PC-3 (cell line): Measurements from ENCODE around the gene GPSM3. TPM values are rescaled to one million over a fixed set of nuclear protein-coding genes. Genes with fewer than 3 reads are reported as not detected.
"Not testable (repeated sequence)": the region's sequence is repeated elsewhere in the genome, so short reads cannot be mapped to it uniquely, and the experiment has no call there.

Source experiments
- ATAC-seq: fragments of 200-7000 bp; cut with Tn5 transposase; 2 replicates; pipeline ENCODE4 v1.9.1; 2020; ENCODE audit warnings: mild to moderate bottlenecking, moderate library complexity
- BruUV-seq: library from RNA; stranded (reverse); fragments of 400-500 nt; replicated peaks from 2 replicates; lab custom pipeline; 2021; lab: Mats Ljungman, UMichigan
- CTCF ChIA-PET: fragments of 300-600 bp; sonication (Branson Sonifier 250); formaldehyde crosslinking; loops from one replicate; lab custom pipeline; 2022; ENCODE audit warnings: antibody characterized with exemption; lab: Charles Lee
- POLR2A ChIA-PET: fragments of 300-600 bp; sonication (Branson Sonifier 250); formaldehyde crosslinking; loops from one replicate; lab custom pipeline; 2022; ENCODE audit warnings: antibody characterized with exemption; ENCODE audit not compliant: unreplicated experiment; lab: Charles Lee
- DNase-seq: peaks from one replicate; pipeline ENCODE4 v3.0.0-alpha.2; 2015
- H2AFZ ChIP-seq: fragments of 300-600 bp; sonication (generic); 2 replicates; pipeline ENCODE4 v1.6.0; 2016; ENCODE audit warnings: antibody characterized with exemption, low read length
- H3F3A ChIP-seq: fragments of 300-600 bp; sonication (generic); one replicate; pipeline ENCODE4 v1.6.0; 2017; ENCODE audit warnings: antibody characterized with exemption, low read length, control low read depth, mild to moderate bottlenecking; ENCODE audit not compliant: unreplicated experiment
- H3K27ac ChIP-seq: fragments of 300-600 bp; sonication (generic); 2 replicates; pipeline ENCODE4 v1.5.1; 2016; ENCODE audit warnings: mild to moderate bottlenecking, low read length
- H3K27me3 ChIP-seq: fragments of 300-600 bp; sonication (generic); 2 replicates; pipeline ENCODE4 v1.6.1; 2016; ENCODE audit warnings: low read length, mixed read lengths
- H3K36me3 ChIP-seq: fragments of 300-600 bp; sonication (generic); 2 replicates; pipeline ENCODE4 v1.6.1; 2016; ENCODE audit warnings: low read depth, mixed run types, low read length, mixed read lengths
- H3K4me1 ChIP-seq: fragments of 300-600 bp; sonication (generic); 2 replicates; pipeline ENCODE4 v1.5.1; 2016; ENCODE audit warnings: low read length; ENCODE audit not compliant: insufficient read depth
- H3K4me2 ChIP-seq: fragments of 300-600 bp; sonication (generic); 2 replicates; pipeline ENCODE4 v1.6.0; 2016; ENCODE audit warnings: low read length
- H3K4me3 ChIP-seq: fragments of 300-600 bp; sonication (generic); 2 replicates; pipeline ENCODE4 v1.5.1; 2016; ENCODE audit warnings: mild to moderate bottlenecking, low read length, mixed read lengths
- H3K79me2 ChIP-seq: fragments of 300-600 bp; sonication (generic); 2 replicates; pipeline ENCODE4 v1.6.1; 2017; ENCODE audit warnings: low read length, mixed read lengths
- H3K9ac ChIP-seq: fragments of 300-600 bp; sonication (generic); 2 replicates; pipeline ENCODE4 v1.6.0; 2016; ENCODE audit warnings: mild to moderate bottlenecking, low read length
- H3K9me2 ChIP-seq: fragments of 300-600 bp; sonication (generic); replicated peaks from 2 replicates; pipeline ENCODE4 v1.6.1; 2016; ENCODE audit warnings: mixed run types, low read length, mixed read lengths
- H3K9me3 ChIP-seq: fragments of 300-600 bp; sonication (generic); 2 replicates; pipeline ENCODE4 v1.6.1; 2016; ENCODE audit warnings: low read length, mixed read lengths
- H4K20me1 ChIP-seq: fragments of 300-600 bp; sonication (generic); 2 replicates; pipeline ENCODE4 v1.6.1; 2016; ENCODE audit warnings: low read length, mixed read lengths
- CTCF ChIP-seq: fragments of 300-600 bp; sonication (generic); conservative IDR thresholded peaks from 2 replicates; pipeline ENCODE4 v1.5.1; 2017; ENCODE audit warnings: antibody characterized with exemption, low read depth, mild to moderate bottlenecking, low read length
- EZH2 ChIP-seq: fragments of 300-600 bp; sonication (generic); IDR thresholded peaks from one replicate; pipeline ENCODE4 v1.6.1; 2017; ENCODE audit warnings: antibody characterized with exemption, mild to moderate bottlenecking, low read length; ENCODE audit not compliant: unreplicated experiment
- EZH2phosphoT487 ChIP-seq: fragments of 300-600 bp; sonication (generic); IDR thresholded peaks from 2 replicates; pipeline ENCODE4 v1.6.1; 2018; ENCODE audit warnings: mild to moderate bottlenecking, antibody characterized with exemption, low read length, borderline replicate concordance
- intact Hi-C: fragments of 100-400 bp; cut with micrococcal nuclease; formaldehyde crosslinking; loops from 2 replicates; pipeline ENCODE4 v1.9.0; 2023
- total RNA-seq: library from RNA; depleted of rRNA; stranded (reverse); fragments of >200 nt; gene quantifications from 2 replicates; pipeline ENCODE4 v1.2.3, GENCODE V29; 2014

GPSM3 gene
- total RNA-seq, 1 experiment from 2014 or later, result 5.0 TPM

- intact Hi-C loops, result no loop called here
- no peaks in the 10 kb centered on the region for H3K9me3 ChIP-seq
- ATAC-seq (no peak; the same call in 1 of the 2 replicates), DNase-seq (no peak)
- peak overlapping the region; percentile 78 for H3K9ac ChIP-seq
- H3K79me2 ChIP-seq, result peaks cover 18% of the 10 kb centered on the region
- no peak overlapping the region for H3K27ac ChIP-seq
- H3K4me2 ChIP-seq, result peak overlapping the region; percentile 81
- H3K9me2 ChIP-seq, result no peaks in the 10 kb centered on the region
- CTCF ChIA-PET, result no interaction called here
- POLR2A ChIA-PET, result no interaction called here
- no peaks in the 10 kb centered on the region for H3F3A ChIP-seq
- TF ChIP-seq EZH2phosphoT487 (no peak), CTCF (no peak), EZH2 (no peak)
- peaks cover 28% of the 10 kb centered on the region for H3K4me1 ChIP-seq
- no peaks in the 10 kb centered on the region for H3K36me3 ChIP-seq
- H4K20me1 ChIP-seq, result no peaks in the 10 kb centered on the region
- H3K4me3 ChIP-seq, result peak overlapping the region; percentile 84
- no TSS peak for BruUV-seq
- no peak overlapping the region; the same call in 1 of the 2 replicates for H2AFZ ChIP-seq
- no peaks in the 10 kb centered on the region for H3K27me3 ChIP-seq
Measured at GRCh38 chr6:32189742-32190053, 2.7 kb downstream of the GPSM3 start.

- H3F3A ChIP-seq, result no peaks in the 10 kb centered on the region
- H2AFZ ChIP-seq, result no peak overlapping the region
- intact Hi-C loops, result no loop called here
- POLR2A ChIA-PET, result no interaction called here
- H3K36me3 ChIP-seq, result no peaks in the 10 kb centered on the region
- BruUV-seq, result no TSS peak
- no peak overlapping the region for H3K27ac ChIP-seq
- CTCF ChIA-PET, result no interaction called here
- peaks cover 25% of the 10 kb centered on the region for H3K4me1 ChIP-seq
- peak overlapping the region; percentile 84 for H3K4me3 ChIP-seq
- H3K9me3 ChIP-seq, result no peaks in the 10 kb centered on the region
- peak overlapping the region; percentile 81 for H3K4me2 ChIP-seq
- TF ChIP-seq EZH2, result no peak
- no peak for TF ChIP-seq EZH2phosphoT487
- no peaks in the 10 kb centered on the region for H3K9me2 ChIP-seq
- no peaks in the 10 kb centered on the region for H3K27me3 ChIP-seq
- peak overlapping the region; percentile 78 for H3K9ac ChIP-seq
- no peaks in the 10 kb centered on the region for H4K20me1 ChIP-seq
- DNase-seq, result no peak
- no peak for ATAC-seq
- peaks cover 18% of the 10 kb centered on the region for H3K79me2 ChIP-seq
Measured at GRCh38 chr6:32189069-32189741, 3.2 kb downstream of the GPSM3 start.

GRCh38 chr6:32188381-32189068, 3.9 kb downstream of the GPSM3 start:
- ChIA-PET POLR2A (no interaction called here), CTCF (no interaction called here)
- Histone ChIP-seq H3F3A (no peaks in the 10 kb centered on the region), H2AFZ (no peak overlapping the region), H3K9me3 (no peaks in the 10 kb centered on the region), H3K4me2 (peak overlapping the region; percentile 81), H3K4me3 (peak overlapping the region; percentile 84), H3K9me2 (no peaks in the 10 kb centered on the region), H3K27ac (no peak overlapping the region), H3K36me3 (no peaks in the 10 kb centered on the region), H3K27me3 (no peaks in the 10 kb centered on the region), H3K79me2 (peaks cover 18% of the 10 kb centered on the region), H3K4me1 (peaks cover 25% of the 10 kb centered on the region), H3K9ac (peak overlapping the region; percentile 78), H4K20me1 (no peaks in the 10 kb centered on the region)
- DNase-seq (no peak), ATAC-seq (no peak)
- intact Hi-C loops, result no loop called here
- TSS peak; percentile 21 for BruUV-seq
- TF ChIP-seq EZH2 (no peak), EZH2phosphoT487 (no peak), CTCF (no peak)

GRCh38 chr6:32187725-32188380, 4.6 kb downstream of the GPSM3 start:
- Histone ChIP-seq H3K4me1 (peaks cover 22% of the 10 kb centered on the region), H3K4me2 (peak overlapping the region; percentile 81; the same call in 1 of the 2 replicates), H3K79me2 (peaks cover 18% of the 10 kb centered on the region)
- POLR2A ChIA-PET, H3K9me3 ChIP-seq, H3K27me3 ChIP-seq, ATAC-seq, H4K20me1 ChIP-seq, H3K4me3 ChIP-seq, DNase-seq, H3K36me3 ChIP-seq, H3K9ac ChIP-seq, H3F3A ChIP-seq, intact Hi-C loops, H3K27ac ChIP-seq, BruUV-seq, H3K9me2 ChIP-seq, H2AFZ ChIP-seq, CTCF ChIA-PET: not testable (repeated sequence)
